ENCODE data around the gene AXL.

Gene AXL

GRCh38 chr19:41308450-41309179 is 89.6 kb downstream of the AXL start:
- peak; percentile 74 for DNase-seq (ENCODE audit: low read depth)

DNA sequence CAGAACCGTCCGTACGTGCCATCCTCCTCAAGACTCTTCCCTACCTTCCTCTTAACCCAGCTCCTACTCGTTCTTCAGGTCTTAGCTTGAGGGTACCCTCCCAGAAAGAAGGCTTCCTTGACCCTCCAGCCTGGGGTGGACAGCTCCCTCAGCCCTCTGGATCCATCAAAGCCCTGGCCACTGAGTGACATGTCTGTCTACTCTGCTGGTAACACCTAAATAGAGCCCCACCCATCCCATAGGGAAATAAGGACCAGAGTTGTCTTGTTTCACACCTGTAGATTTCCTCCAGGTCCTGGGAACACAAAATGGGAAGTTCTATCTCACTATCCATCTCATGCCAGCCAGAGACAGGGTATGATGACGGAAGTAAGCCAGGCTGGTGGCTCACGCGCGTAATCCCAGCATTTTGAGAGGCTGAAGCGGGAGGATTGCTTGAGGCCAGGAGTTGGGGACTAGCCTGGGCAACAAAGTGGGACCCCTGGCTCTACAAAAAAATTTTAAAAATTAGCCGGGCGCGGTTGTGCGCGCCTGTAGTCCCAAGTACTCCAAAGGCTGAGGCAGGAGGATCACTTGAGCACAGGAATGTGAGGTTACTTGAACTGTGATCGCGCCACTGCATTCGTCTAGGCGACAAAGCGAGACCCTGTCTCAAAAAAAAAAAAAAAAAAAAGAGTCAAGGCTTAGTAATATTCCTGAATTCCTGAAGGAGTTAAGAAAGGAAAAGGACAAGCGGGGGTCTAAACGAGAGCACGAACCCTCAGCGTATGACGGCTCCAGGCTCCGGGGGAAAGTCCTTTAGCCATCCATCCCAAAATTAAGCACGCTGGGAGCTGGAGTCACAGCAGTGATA is 90.4 kb downstream of the AXL start:
- no peak for DNase-seq (ENCODE audit: low read depth)

DNA sequence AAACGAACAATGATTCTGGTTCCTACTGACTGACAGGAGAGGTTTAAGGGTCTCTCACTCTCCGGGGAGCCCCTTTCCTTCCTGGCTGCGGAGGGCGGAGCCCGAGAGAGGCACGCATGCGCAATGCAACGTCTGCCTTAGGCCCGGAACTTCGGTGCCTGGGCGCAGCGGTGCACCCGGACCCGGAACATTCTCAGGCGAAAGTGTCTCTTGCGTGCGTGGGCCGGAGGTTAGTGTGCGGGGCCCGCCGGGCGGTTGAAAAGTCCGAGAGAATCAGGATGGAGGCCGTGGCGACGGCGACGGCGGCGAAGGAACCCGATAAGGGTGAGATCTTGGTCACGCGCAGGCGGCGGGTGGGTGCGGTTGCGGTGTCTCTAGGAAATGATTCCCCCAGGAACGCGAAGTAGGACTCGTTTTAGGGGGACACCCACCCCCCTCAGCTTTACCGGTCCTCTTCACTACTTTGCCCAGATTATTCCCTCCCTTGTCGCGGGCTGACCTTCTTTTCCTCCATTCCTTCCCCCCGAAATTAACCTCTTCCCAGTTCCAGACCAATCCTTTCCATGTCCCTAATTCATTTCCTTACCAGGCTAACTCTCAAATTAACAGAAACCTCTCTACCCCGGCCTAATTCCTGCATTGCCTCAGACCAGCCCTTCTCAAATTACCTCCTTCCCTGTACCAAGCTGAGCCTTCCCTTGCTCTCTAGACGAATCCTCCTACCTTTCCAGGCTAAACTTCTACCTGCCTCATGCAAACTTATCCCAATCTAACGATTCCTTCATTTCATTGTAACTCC is 91.2 kb downstream of the AXL start, which contains the start of gene CCDC97:
TSS of gene CCDC97 (plus strand) at position 140 of the 799 bp plus-strand sequence. CDS start at position 279, 139 bp downstream.
- DNase-seq (ENCODE audit: low read depth): peak; percentile 62

- no peak for DNase-seq (ENCODE audit: low read depth)
These were observed 92.0 kb downstream of the AXL start for GRCh38 chr19:41311072-41311471.

Measured in stromal cell of bone marrow (primary cell).